Measurements from ENCODE around the gene ARID2.

DNA sequence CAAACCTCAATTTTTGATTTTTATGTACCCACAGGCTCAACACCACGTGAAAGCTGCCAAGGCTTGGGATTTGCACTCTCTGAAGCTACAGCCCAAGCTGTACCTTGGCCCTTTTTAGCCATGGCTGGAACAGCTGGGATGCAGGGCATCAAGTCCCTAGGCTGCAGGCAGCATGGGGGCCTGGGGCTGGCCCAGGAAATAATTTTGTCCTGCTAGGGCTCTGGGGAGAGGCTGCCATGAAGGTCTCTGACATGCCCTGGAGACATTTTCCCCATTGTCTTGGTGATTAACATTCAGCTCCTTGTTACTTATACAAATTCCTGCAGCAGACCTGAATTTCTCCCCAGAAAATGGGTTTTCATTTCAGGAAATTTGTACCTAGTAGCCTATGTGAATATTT is 157.2 kb downstream of the ARID2 start:
- TF ChIP-seq, protein P1, sequence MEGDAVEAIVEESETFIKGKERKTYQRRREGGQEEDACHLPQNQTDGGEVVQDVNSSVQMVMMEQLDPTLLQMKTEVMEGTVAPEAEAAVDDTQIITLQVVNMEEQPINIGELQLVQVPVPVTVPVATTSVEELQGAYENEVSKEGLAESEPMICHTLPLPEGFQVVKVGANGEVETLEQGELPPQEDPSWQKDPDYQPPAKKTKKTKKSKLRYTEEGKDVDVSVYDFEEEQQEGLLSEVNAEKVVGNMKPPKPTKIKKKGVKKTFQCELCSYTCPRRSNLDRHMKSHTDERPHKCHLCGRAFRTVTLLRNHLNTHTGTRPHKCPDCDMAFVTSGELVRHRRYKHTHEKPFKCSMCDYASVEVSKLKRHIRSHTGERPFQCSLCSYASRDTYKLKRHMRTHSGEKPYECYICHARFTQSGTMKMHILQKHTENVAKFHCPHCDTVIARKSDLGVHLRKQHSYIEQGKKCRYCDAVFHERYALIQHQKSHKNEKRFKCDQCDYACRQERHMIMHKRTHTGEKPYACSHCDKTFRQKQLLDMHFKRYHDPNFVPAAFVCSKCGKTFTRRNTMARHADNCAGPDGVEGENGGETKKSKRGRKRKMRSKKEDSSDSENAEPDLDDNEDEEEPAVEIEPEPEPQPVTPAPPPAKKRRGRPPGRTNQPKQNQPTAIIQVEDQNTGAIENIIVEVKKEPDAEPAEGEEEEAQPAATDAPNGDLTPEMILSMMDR (IDR thresholded peaks at IDR 0.05): no peak
- TF ChIP-seq POLR2AphosphoS5 (IDR thresholded peaks at IDR 0.05): no peak

Data from breast epithelium (tissue), 3 donors.